ENCODE results near the gene CCDC6. TPM values are rescaled to one million over a fixed set of nuclear protein-coding genes. Genes with fewer than 3 reads are reported as not detected.

CCDC6 gene
- total RNA-seq, 6 donors from 2014 or later = 42.5 to 118 (median 51.5) TPM

DNA sequence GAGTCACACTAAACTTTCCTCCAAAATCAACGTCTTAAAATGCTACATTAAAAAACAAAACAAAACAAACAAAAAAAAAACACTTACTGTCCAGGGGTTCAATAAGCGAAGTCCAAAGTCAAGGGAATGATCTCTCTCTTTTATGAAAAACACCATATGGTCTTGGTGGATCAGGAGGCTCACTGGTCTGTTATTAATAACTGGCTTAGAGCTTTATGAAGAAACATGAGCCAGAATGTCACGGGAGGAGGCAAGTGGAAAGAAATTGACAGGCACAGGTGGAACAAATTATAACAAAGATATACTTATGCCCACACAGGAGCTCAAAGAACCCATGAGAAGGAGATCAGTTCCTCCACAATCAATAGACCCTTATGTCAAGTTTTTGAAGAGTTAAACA, 153.1 kb downstream of the CCDC6 start, which contains the start of gene MRLN:
TSS of gene MRLN (minus strand) at position 189 of the 400 bp plus-strand sequence.
- Histone ChIP-seq H3K27me3 (no peaks in the 10 kb centered on the region), H3K4me3 (no peak within 1 kb of the TSS), H3K27ac (no peak within 1 kb of the TSS), H3K9me3 (no peaks in the 10 kb centered on the region), H3K4me1 (no peaks in the 10 kb centered on the region), H3K36me3 (no peaks in the 10 kb centered on the region)
- TF ChIP-seq EP300 (IDR thresholded peaks at IDR 0.05) (no peak), POLR2AphosphoS5 (IDR thresholded peaks at IDR 0.05) (no peak), POLR2A (IDR thresholded peaks at IDR 0.05) (no peak)
- TF ChIP-seq, protein P1, sequence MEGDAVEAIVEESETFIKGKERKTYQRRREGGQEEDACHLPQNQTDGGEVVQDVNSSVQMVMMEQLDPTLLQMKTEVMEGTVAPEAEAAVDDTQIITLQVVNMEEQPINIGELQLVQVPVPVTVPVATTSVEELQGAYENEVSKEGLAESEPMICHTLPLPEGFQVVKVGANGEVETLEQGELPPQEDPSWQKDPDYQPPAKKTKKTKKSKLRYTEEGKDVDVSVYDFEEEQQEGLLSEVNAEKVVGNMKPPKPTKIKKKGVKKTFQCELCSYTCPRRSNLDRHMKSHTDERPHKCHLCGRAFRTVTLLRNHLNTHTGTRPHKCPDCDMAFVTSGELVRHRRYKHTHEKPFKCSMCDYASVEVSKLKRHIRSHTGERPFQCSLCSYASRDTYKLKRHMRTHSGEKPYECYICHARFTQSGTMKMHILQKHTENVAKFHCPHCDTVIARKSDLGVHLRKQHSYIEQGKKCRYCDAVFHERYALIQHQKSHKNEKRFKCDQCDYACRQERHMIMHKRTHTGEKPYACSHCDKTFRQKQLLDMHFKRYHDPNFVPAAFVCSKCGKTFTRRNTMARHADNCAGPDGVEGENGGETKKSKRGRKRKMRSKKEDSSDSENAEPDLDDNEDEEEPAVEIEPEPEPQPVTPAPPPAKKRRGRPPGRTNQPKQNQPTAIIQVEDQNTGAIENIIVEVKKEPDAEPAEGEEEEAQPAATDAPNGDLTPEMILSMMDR (IDR thresholded peaks at IDR 0.05) = no peak
- DNase-seq (no peak), ATAC-seq (ENCODE audit: low FRiP score in 2 of 2) (no peak)
- 73 to 76% methylated on average over 3 of the region's 3 CpGs for WGBS, 2 donors

DNA sequence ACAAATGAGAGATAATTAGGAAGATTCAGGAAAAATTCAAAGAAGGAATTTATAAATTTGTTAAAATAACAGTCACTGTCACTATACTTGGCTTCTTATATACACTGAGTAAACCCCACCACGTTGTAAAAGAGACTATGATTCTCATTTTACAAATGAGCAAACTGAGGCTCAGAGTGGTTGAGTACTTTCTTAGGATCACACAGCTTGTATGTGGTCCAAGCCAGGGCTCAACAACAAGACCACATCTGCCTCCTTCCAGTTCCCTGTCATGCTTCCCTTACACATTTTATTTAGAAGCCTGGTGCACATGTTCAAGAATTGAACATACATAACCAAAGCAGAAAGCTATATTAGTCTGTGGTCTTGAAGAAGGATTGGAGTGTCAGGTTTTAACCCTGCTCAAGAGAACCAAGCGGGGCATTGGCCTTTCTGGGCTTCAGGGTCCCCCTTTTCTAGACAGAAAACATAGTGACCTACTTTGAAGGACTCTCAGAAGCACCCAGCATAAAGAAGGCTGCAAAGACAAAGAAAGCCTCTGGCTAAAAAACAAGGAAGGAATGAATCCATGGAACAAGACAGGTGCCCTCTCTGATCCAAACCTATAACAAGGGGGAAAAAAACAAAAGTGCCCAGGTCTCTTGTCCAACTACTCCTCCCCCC, 153.9 kb downstream of the CCDC6 start:
- H3K4me3 ChIP-seq = no peak overlapping the region

DNA sequence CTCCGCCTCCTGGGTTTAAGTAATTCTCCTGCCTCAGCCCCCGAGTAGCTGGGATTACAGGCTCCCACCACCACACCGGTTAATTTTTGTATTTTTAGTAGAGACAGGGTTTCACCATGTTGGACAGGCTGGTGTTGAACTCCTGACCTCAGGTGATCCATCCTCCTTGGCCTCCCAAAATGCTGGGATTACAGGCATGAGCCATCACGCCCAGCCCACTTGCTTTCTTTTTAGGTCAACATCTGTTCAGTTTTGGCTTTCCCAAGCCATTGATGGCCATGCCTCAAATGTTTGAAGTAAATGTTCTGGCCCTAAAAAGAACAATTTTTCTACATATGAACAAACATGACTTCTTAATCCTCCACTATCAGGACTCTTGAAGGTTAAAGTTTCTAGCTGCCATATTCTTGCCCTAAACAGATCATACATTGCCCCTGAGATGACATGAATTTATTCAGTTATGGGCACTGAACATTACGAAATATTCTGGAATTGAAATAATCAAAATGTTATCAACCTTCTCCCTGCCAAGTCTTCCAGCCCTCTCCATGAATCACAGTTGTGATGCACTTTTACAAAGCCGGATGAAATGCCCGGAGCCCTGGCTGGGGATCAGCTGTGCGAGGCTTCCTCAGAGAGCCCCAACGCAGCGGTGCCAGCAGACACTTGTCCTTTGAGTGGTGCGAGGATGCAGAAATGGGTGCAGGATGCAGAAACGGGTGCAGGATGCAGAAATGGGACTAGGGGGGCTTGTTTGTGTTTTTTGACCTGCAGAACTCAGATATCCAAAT, 156.0 kb downstream of the CCDC6 start:
- Histone ChIP-seq H3K9me3 (no peaks in the 10 kb centered on the region), H3K27me3 (no peaks in the 10 kb centered on the region), H3K36me3 (no peaks in the 10 kb centered on the region), H3K4me3 (no peak overlapping the region), H3K4me1 (no peaks in the 10 kb centered on the region), H3K27ac (no peak overlapping the region)
- no peak for TF ChIP-seq POLR2AphosphoS5 (IDR thresholded peaks at IDR 0.05)
- TF ChIP-seq, protein P1 (IDR thresholded peaks at IDR 0.05) = no peak
- TF ChIP-seq POLR2A (IDR thresholded peaks at IDR 0.05) = no peak
- TF ChIP-seq EP300 (IDR thresholded peaks at IDR 0.05) = no peak
- DNase-seq = no peak
- 72 to 84% methylated on average over 12 of the region's 12 CpGs for WGBS, 2 donors
- peak in 1 of 2 donors; percentile 28 for ATAC-seq (ENCODE audit: low FRiP score in 2 of 2)

More for the DNA sequence above, 153.9 kb downstream of the CCDC6 start:
- TF ChIP-seq, protein P1 (IDR thresholded peaks at IDR 0.05) = no peak
- TF ChIP-seq POLR2AphosphoS5 (IDR thresholded peaks at IDR 0.05) = no peak
- TF ChIP-seq EP300 (IDR thresholded peaks at IDR 0.05) = no peak
- TF ChIP-seq POLR2A (IDR thresholded peaks at IDR 0.05) = no peak
- H3K9me3 ChIP-seq = no peaks in the 10 kb centered on the region
- DNase-seq = no peak
- H3K4me1 ChIP-seq = no peaks in the 10 kb centered on the region
- H3K27ac ChIP-seq = no peak overlapping the region
- H3K36me3 ChIP-seq = no peaks in the 10 kb centered on the region
- WGBS, 2 donors = 60 to 65% methylated on average over 2 of the region's 2 CpGs
- ATAC-seq (ENCODE audit: low FRiP score in 2 of 2) = no peak
- H3K27me3 ChIP-seq = no peaks in the 10 kb centered on the region

DNA sequence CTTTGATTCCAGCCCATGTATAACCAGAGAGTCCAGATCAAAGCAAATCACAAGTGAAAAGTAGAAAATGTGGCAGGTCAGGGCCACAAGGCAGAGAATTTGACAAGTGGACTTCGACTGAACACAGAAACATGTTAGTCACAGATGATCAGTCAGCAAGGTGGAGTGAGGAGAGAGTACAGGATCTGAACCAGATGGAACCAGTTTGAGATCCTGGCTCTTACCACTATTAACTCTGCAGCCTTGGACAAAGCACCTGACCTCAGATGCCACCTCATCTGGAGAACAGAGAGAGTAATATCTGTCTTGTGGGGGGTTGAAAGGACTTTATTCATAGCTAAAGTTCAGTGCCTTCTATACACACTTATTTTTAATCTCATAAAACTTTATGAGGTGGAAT, 157.5 kb downstream of the CCDC6 start:
- ATAC-seq (ENCODE audit: low FRiP score in 2 of 2) (no peak), DNase-seq (no peak)
- H3K27me3 ChIP-seq = no peaks in the 10 kb centered on the region
- no peaks in the 10 kb centered on the region for H3K4me1 ChIP-seq
- H3K36me3 ChIP-seq = no peaks in the 10 kb centered on the region
- H3K27ac ChIP-seq = no peak overlapping the region
- H3K4me3 ChIP-seq = no peak overlapping the region
- TF ChIP-seq EP300 (IDR thresholded peaks at IDR 0.05) (no peak), POLR2AphosphoS5 (IDR thresholded peaks at IDR 0.05) (no peak), POLR2A (IDR thresholded peaks at IDR 0.05) (no peak)
- TF ChIP-seq, protein P1 (IDR thresholded peaks at IDR 0.05) = no peak
- H3K9me3 ChIP-seq = peaks cover 0 to 3% (median 0%) of the 10 kb centered on the region in 4 donors
- 46 to 53% methylated on average over 1 of the region's 1 CpG for WGBS, 2 donors
